ENCODE measurements around the gene NEFH. TPM values are rescaled to one million over a fixed set of nuclear protein-coding genes. Genes with fewer than 3 reads are reported as not detected.

The NEFH gene
- total and polyA plus RNA-seq, 2 donors (not counting 3 experiments of a cell fraction or from before 2014, with no cell fraction given) = 0.09 to 0.59 TPM

DNA sequence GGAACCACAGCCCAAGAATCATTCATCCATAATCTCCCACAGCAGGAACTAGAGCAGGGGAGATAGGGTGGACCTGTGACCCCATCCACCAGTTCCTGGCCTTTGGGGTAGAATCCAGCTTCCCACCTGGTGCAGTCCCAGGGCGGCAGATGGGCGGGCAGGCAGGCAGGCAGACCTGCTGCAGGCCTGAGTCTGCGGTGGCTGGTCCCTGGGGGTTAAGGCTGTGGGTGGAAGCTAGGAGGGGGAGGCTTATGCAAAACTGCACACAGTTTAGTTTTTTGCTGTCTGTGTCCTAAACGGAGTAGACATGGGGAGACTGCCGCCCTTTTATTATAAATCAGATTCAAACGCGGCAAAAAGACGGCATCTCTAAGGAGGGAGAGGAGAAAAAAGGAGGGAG lies 4.5 kb upstream of the NEFH start:
- TF ChIP-seq, protein P1, sequence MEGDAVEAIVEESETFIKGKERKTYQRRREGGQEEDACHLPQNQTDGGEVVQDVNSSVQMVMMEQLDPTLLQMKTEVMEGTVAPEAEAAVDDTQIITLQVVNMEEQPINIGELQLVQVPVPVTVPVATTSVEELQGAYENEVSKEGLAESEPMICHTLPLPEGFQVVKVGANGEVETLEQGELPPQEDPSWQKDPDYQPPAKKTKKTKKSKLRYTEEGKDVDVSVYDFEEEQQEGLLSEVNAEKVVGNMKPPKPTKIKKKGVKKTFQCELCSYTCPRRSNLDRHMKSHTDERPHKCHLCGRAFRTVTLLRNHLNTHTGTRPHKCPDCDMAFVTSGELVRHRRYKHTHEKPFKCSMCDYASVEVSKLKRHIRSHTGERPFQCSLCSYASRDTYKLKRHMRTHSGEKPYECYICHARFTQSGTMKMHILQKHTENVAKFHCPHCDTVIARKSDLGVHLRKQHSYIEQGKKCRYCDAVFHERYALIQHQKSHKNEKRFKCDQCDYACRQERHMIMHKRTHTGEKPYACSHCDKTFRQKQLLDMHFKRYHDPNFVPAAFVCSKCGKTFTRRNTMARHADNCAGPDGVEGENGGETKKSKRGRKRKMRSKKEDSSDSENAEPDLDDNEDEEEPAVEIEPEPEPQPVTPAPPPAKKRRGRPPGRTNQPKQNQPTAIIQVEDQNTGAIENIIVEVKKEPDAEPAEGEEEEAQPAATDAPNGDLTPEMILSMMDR (IDR thresholded peaks at IDR 0.05; ENCODE audit: extremely low read depth in 1 of 2, insufficient read depth in 1 of 2, low read depth in 1 of 2, low read length in 2 of 2) = no peak
- TF ChIP-seq POLR2AphosphoS5 (IDR thresholded peaks at IDR 0.05; ENCODE audit: insufficient read depth, low read depth, low read length) (no peak), FOS (IDR thresholded peaks at IDR 0.05; ENCODE audit: borderline replicate concordance, insufficient read depth, low read length) (no peak), JUN (IDR thresholded peaks at IDR 0.05; ENCODE audit: borderline replicate concordance, insufficient read depth, insufficient read length, low read depth) (no peak), GATA2 (IDR thresholded peaks at IDR 0.05; ENCODE audit: insufficient read depth, insufficient read length, low read depth, low read length) (no peak), EZH2 (IDR thresholded peaks at IDR 0.05; ENCODE audit: borderline replicate concordance, low read depth, low read length, severe bottlenecking) (no peak), POLR2A (IDR thresholded peaks at IDR 0.05; ENCODE audit: low read depth, low read length) (no peak), MYC (IDR thresholded peaks at IDR 0.05; ENCODE audit: low read depth, low read length) (no peak)
- TF ChIP-seq, protein P2, sequence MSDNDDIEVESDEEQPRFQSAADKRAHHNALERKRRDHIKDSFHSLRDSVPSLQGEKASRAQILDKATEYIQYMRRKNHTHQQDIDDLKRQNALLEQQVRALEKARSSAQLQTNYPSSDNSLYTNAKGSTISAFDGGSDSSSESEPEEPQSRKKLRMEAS (IDR thresholded peaks at IDR 0.05; ENCODE audit: insufficient read depth, insufficient read length) = no peak
- DNase-seq (ENCODE audit: low read depth, low spot score) (no peak), FAIRE-seq (no peak)
- Histone ChIP-seq H3K36me3 (ENCODE audit: control insufficient read depth in 2 of 2, extremely low read depth in 1 of 2, insufficient read depth in 2 of 2, low read length in 2 of 2) (no peaks in the 10 kb centered on the region), H3K9me3 (replicated peaks; ENCODE audit: control insufficient read depth, insufficient read depth, low read length) (no peaks in the 10 kb centered on the region), H3K4me3 (replicated peaks in 1 of 3; ENCODE audit: insufficient read depth in 1 of 3, low read depth in 1 of 3, low read length in 3 of 3) (no peak overlapping the region), H3K4me2 (ENCODE audit: insufficient read depth, low read length) (no peak overlapping the region), H3K79me2 (ENCODE audit: control insufficient read depth, insufficient read depth, low read length) (no peaks in the 10 kb centered on the region), H3K9ac (replicated peaks; ENCODE audit: extremely low read depth, insufficient read depth, low read length) (no peak overlapping the region), H4K20me1 (replicated peaks; ENCODE audit: control insufficient read depth, extremely low read depth, insufficient read depth, low read length) (no peaks in the 10 kb centered on the region), H3K27ac (ENCODE audit: insufficient read depth, low read depth, low read length) (no peak overlapping the region), H3K4me1 (ENCODE audit: control insufficient read depth, extremely low read depth, insufficient read depth, low read length) (no peaks in the 10 kb centered on the region), H2AFZ (ENCODE audit: low read depth, low read length) (no peak overlapping the region), H3K27me3 (ENCODE audit: control insufficient read depth in 2 of 2, insufficient read depth in 2 of 2, low read length in 2 of 2) (peaks cover 36 to 37% of the 10 kb centered on the region in 2 experiments), H3K9me1 (replicated peaks; ENCODE audit: control insufficient read depth, extremely low read depth, insufficient read depth, low read length) (no peaks in the 10 kb centered on the region)
- POLR2A ChIA-PET = no interaction called here
- intact Hi-C loops (cut with micrococcal nuclease) = loop anchor here (10.0 kb wide), 1 partner anchor 239 kb away; no protein-coding TSS in a partner anchor
- no TSS peak for BruUV-seq (replicated peaks)
- dilution Hi-C loops (cut with MboI; ENCODE audit: extremely low pct_ligation_motif_present, low sequenced_read_pairs) = no loop called here
- CTCF ChIA-PET = no interaction called here
